DMS 273 treated with DMSO at 0.1 percent for 48 hours (cell line): ENCODE results near the gene AFP.

ENCODE experiments used
- DNase-seq: peaks from one replicate; lab custom pipeline; 2025; lab: John Stamatoyannopoulos, UW

Gene AFP

DNA sequence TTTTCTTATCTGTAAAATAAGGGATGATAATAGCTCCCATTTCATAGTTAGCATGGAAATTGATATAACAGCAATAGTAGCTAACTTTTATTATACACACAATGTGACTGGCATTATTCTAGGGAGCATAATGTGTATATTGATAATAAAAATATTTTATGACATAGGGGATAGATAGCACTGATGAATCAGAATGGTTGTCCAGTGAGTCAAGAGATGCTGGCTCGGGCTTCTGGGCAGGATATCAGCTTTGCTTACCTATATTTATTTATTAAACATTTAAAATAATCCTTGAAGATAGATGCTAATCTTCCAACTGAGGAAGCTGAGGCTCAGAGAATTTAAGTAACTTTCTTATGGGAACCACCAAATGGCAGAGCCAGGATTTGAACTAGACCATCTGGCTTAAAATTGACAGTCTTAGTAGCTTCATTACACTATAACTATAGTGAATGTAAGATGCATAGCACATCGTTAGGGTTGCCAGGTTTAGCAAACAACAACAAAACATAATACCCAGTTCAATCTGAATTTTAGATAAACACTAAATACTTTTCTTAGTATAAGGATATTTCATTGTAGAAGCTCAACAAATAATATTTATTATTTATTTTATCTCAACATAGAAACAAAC is 2.7 kb downstream of the AFP start:
- DNase-seq: no peak

DNA sequence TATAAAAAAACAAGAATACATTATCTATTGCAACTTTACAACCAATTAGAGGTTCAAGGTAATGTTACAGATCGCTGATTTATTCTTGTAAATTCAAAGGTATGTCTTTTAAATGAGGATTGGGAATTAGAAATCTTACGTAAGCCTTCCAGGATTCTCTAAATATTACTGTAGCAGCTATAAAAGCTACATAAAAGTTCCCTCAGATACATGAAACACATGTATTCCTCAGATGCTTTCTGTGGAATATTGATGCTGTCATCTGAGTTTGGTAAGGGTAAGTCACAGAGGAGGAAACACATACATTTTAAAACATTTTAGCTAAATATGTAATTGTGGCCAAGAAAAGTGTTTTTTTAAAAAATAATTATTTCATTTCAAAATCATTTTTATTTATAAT is 3.4 kb downstream of the AFP start:
- DNase-seq: no peak

DNA sequence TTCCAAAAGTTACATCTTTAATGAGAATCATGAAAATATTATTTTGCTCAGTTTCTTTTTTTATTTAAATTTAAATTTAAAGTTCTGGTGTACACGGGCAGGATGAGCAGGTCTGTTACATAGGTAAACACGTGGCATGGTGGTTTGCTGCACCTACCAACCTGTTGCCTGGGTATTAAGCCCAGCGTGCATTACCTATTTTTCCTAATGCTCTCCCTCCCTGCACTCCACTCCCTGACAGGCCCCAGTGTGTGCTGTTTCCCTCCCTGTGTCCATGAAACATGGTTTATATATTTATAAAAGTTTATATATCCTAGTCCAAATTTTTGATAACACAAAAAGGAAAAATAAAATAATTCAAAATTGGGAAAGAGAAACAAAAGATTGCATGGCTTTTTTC is 4.0 kb downstream of the AFP start:
- no peak for DNase-seq

DNA sequence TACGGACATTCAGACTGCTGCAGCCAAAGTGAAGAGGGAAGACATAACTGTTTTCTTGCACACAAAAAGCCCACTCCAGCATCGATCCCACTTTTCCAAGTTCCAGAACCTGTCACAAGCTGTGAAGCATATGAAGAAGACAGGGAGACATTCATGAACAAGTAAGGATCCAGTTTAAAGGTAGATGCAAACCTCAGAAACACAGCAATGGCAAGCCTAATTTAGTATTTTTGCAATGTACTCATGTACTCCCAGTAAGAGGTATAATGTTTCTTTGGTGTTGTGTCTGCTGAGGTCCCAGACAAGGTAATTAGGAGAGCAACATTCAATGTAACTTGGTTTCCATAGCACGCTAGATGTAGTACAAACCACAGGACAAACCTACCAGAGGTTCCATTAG is 4.6 kb downstream of the AFP start:
- no peak for DNase-seq

- no peak for DNase-seq
Measured at GRCh38 chr4:73442275-73442674, 6.3 kb downstream of the AFP start.

DNA sequence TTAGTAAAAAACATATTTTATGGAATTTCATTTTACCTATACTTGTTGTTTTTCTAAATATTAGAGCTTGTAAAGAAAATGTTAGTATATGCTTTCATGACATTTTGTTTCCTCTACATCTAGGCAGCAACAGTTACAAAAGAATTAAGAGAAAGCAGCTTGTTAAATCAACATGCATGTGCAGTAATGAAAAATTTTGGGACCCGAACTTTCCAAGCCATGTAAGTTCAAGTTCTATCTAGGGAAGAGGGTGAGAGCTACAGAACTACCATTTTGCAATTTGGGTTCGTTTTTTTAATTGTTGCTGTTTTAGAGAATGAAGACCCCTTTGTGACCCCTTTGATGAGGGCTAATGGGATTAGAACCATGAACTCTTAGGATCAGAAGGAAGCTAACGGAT is 7.2 kb downstream of the AFP start:
- DNase-seq: no peak

GRCh38 chr4:73445383-73446335 is 9.6 kb downstream of the AFP start:
- no peak for DNase-seq

DNA sequence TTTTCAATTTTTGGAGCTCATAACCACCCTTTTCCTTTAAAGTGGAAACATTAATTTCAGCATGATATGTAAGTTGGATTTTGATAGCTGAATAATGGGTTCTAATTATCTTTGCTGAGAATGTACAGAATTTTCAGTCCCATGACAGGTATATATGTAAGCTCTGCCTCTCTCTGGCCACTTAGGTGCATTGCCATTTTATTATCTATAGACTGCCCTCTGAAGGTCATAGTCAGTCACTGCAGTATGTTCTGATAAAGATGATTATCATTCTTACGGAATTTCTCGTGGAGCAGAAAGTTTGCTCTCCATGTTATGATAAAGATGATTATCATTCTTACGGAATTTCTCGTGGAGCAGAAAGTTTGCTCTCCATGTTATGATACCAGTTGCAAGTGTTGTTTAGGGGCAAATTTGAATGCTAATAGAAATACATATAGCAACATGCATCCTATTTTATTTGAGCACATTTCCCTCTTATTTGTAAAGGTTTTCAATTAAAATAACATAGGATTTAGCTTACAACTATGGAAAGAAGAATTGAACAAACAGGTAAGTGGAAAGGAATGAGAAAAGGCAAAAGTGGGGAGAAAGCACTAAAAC is 10.4 kb downstream of the AFP start:
- DNase-seq: peak; percentile 4

- no peak for DNase-seq
Measured at GRCh38 chr4:73447671-73448070, 11.7 kb downstream of the AFP start.

DNA sequence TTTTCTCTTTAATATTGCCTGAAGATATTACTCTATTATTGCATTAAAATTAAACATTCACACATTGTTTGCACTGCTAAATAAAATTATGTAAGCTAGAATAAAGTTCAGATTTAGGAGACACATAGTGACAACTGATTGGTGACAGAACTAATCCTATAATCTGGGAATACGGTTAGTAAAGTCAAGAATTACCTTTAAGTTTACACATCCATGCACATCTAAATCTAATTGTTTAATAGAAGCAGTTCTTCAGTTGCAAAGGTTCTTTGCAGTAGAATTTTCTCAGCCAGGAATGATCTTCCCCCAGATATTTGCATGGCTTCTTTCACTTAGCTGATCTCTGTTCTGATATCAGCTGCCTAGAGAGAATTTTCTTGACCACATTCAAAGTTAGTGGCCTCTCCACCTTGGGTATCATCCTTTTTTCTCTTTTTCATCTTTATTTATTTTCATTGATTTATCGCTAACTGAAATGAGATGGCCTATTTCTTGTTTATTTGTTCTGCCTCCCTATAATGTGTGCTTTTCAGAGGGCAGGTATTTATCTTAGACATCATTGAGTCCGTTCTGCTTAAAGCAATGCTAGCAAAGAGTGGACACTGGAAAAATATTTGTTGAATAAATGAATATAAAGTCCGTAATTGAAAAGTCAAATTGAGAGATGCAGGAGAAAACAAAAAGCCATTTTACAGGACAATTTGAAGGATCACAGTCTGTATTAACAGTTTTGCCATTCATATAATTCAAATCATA is 12.6 kb downstream of the AFP start:
- no peak for DNase-seq

DNA sequence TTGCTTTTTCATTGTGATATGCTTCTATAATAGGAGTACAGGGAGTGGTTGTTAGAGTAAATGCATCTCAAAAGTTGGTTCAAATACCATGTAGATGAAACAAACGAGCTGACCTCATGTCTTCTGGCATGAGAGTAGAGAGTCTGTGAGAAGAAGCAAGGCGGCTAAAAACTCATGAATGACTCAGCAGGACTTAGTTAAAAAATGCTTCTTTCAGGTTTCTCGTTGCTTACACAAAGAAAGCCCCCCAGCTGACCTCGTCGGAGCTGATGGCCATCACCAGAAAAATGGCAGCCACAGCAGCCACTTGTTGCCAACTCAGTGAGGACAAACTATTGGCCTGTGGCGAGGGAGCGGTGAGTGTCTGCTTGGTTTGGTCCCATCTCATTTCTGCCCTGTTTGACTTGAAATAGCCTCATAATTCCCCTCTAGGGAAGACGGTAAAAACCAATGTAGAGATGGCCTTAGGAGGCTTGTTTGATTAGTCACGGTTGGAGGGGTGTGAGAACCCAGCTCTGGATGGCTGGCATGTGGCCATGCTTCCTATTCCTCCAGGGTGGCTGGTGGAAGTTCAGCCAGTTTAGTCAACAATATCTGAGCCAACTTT is 14.5 kb downstream of the AFP start:
- no peak for DNase-seq

DNA sequence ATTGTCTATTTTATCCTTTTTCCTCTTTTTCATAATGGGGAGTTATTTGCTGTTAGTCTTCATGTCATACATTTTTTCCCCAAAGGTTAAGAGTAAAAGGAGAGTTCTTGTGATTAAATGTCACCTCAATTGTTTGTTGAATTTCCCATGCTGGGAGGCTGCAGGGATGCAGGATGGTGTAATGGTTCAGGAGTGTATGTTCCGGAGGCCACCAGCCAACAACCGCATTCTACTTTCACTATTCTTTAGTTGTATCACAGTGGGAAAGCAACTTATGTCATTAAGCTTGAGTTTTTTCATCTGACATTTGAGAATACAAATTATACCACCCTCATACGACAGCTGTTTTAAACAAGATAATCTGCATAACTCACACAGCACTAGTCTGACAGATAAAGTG is 15.4 kb downstream of the AFP start:
- no peak for DNase-seq

DNA sequence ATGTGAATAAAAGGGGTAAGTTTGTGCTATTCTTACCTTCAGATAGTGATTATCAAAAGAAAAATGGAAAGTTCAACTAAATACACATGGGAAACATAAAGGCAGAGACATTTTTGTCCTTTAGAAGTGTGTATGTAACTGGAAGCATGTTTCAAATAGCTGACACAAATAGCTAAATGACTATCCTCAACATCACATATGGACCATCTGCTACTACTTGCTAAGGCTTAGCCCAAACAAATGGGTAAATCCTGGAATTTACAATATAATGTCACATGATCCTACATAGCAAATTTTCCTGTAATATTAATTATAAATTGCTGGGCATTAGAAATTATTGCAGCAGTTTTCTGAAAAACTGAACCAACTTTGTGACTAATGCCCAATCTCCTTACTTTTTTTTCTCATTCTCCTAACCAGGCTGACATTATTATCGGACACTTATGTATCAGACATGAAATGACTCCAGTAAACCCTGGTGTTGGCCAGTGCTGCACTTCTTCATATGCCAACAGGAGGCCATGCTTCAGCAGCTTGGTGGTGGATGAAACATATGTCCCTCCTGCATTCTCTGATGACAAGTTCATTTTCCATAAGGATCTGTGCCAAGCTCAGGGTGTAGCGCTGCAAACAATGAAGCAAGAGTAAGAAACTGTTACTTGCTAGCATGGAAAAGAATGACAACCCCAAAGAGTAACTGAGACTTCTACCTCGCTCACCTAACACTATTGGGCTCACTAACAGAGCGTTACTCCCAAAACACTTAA is 16.1 kb downstream of the AFP start:
- DNase-seq: no peak

- no peak for DNase-seq
Measured at GRCh38 chr4:73452953-73453700, 17.1 kb downstream of the AFP start.

- no peak for DNase-seq
Measured at GRCh38 chr4:73453701-73454005, 17.6 kb downstream of the AFP start.

- no peak for DNase-seq
Measured at GRCh38 chr4:73454920-73455319, 18.9 kb downstream of the AFP start.

GRCh38 chr4:73456177-73457022 is 20.4 kb downstream of the AFP start:
- no peak for DNase-seq

- DNase-seq: no peak
Measured at GRCh38 chr4:73458184-73459047, 22.4 kb downstream of the AFP start.

DNA sequence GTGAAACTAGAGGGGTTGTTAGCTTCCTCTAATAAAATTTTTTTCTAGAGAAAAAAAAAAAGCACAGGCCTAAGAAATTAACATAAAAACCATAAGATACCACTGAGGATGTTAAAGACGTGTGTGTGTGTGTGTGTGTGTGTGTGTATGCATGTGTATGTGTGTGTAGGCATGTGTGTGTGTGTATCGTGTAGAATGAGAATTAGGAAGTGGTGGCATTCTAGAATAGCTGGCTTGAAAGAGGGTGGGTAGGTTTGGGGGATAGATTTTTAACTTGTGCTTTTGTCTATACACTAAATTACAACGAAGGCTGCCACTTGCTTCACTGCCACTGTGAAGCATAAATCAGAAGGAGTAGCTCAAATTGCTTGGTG is 23.0 kb downstream of the AFP start:
- DNase-seq: no peak
